ENCODE results near the gene IL22RA1.

DNA sequence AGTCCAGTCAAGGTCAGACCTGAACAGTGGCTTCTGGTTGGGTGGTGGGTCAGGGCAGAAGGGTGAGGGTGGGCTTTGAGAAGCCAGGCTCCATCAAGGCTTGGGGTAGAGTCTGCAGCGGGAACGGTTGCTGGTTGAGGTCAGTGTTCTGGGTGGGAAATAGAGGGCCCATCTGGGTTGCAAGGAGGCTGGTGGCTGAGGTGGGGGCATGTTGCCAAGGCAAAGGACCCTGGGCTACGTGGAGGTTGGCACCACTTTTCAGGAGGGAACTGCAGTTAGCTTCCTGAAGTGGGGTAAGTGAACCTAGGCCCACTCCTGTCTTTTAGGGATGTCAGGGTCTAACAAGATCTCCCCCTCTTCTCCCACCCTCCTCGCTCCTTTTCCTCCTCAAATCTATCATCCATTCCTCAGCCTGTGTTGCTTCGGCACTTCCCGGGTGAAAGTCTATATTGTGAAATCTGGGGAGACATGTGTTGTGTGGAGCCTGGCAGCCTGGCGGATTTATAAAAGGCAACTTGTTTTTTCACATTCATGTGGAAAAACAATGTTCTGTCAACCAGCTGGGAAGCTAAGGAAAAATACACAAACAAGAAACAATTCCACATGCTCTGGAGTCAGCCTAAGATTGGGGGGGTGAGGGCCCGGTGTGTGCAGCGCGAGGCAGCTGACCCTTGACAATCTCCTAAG is 1.5 kb downstream of the IL22RA1 start:
- no peak for TF ChIP-seq CTCF (conservative IDR thresholded peaks at IDR 0.05 in 1 of 2, IDR thresholded peaks at IDR 0.05 in 1 of 2; ENCODE audit: extremely low read depth in 1 of 2, insufficient read depth in 1 of 2, low read depth in 1 of 2, low read length in 2 of 2)
- no peak for TF ChIP-seq EZH2 (IDR thresholded peaks at IDR 0.05; ENCODE audit: borderline replicate concordance, low read length)

Data from mammary epithelial cell (primary cell).